KMS-11 (cell line): ENCODE data around the gene CARD10.

Experiments used
- H2AFZ ChIP-seq: fragments of 200-600 bp; sonication (generic); 2 replicates; pipeline ENCODE4 v1.6.1; 2016; ENCODE audit warnings: antibody characterized with exemption, mixed run types, low read depth
- H3K27ac ChIP-seq: fragments of 200-600 bp; sonication (generic); 2 replicates; pipeline ENCODE4 v1.6.1; 2016; ENCODE audit warnings: mild to moderate bottlenecking, mixed run types
- H3K27me3 ChIP-seq: fragments of 200-600 bp; sonication (generic); 2 replicates; pipeline ENCODE4 v1.6.1; 2017; ENCODE audit warnings: mild to moderate bottlenecking, low read depth, mixed run types, moderate library complexity; ENCODE audit not compliant: insufficient read depth
- H3K36me3 ChIP-seq: fragments of 200-600 bp; sonication (generic); 2 replicates; pipeline ENCODE4 v1.6.1; 2017; ENCODE audit warnings: mild to moderate bottlenecking, mixed run types; ENCODE audit not compliant: insufficient read depth
- H3K4me1 ChIP-seq: fragments of 200-600 bp; sonication (generic); 2 replicates; pipeline ENCODE4 v1.6.1; 2016; ENCODE audit warnings: mild to moderate bottlenecking, low read depth, mixed run types; ENCODE audit not compliant: poor library complexity, severe bottlenecking
- H3K4me2 ChIP-seq: fragments of 200-600 bp; sonication (generic); 2 replicates; pipeline ENCODE4 v1.7.0; 2016; ENCODE audit warnings: mild to moderate bottlenecking, mixed run types
- H3K4me3 ChIP-seq: fragments of 200-600 bp; sonication (generic); IDR thresholded peaks from 2 replicates; pipeline ENCODE4 v1.6.1; 2017; ENCODE audit warnings: low read depth, low read length, mixed read lengths; ENCODE audit not compliant: insufficient read depth
- H3K79me2 ChIP-seq: fragments of 200-600 bp; sonication (generic); 2 replicates; pipeline ENCODE4 v1.6.1; 2016; ENCODE audit warnings: low read depth, mixed run types; ENCODE audit not compliant: insufficient read depth
- H3K9ac ChIP-seq: fragments of 200-600 bp; sonication (generic); 2 replicates; pipeline ENCODE4 v1.6.1; 2016; ENCODE audit warnings: mild to moderate bottlenecking, mixed run types
- H4K20me1 ChIP-seq: fragments of 200-600 bp; sonication (generic); 2 replicates; pipeline ENCODE4 v1.6.1; 2016; ENCODE audit warnings: mild to moderate bottlenecking, mixed run types; ENCODE audit not compliant: insufficient read depth
- CTCF ChIP-seq: fragments of 200-600 bp; sonication (generic); conservative IDR thresholded peaks from 2 replicates; pipeline ENCODE4 v1.6.1; 2017; ENCODE audit warnings: low read depth, mild to moderate bottlenecking, antibody characterized with exemption, low read length, moderate library complexity, mixed read lengths

CARD10 gene

GRCh38 chr22:37496651-37497050 is 22.6 kb downstream of the CARD10 start:
- Histone ChIP-seq H3K79me2 (no peaks in the 10 kb centered on the region), H3K4me1 (peaks cover 19% of the 10 kb centered on the region), H3K27ac (no peak overlapping the region)

DNA sequence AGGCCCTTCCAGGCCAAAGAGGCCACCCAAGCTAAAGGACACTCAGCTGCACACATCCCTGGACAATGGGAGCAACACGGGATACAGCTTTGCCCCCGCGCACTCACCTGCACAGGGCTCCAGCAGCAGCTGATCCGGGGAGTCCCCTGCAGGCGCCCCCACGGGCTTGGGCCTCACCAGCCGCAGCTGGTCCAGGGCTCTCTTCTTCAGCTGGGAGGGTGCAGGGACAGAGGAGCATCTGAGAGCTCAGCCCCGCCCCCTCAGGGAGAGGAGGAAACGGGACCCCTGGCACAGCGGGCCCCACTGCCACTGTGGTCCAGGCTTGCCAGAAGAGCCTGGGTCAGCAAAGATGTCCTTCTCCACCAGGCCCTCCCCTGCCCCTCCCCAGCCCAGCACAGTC is 25.2 kb downstream of the CARD10 start:
- TF ChIP-seq CTCF, result no peak
- Histone ChIP-seq H3K9ac (no peak overlapping the region), H3K27ac (no peak overlapping the region), H3K4me2 (no peak overlapping the region), H3K27me3 (peaks cover 5% of the 10 kb centered on the region; the same call in 1 of the 2 replicates), H3K79me2 (no peaks in the 10 kb centered on the region), H2AFZ (no peak overlapping the region), H3K36me3 (no peaks in the 10 kb centered on the region), H3K4me3 (no peak overlapping the region), H3K4me1 (peaks cover 13% of the 10 kb centered on the region), H4K20me1 (no peaks in the 10 kb centered on the region)

More at GRCh38 chr22:37496651-37497050, 22.6 kb downstream of the CARD10 start:
- H3K4me2 ChIP-seq, result no peak overlapping the region
- H3K36me3 ChIP-seq, result no peaks in the 10 kb centered on the region
- H2AFZ ChIP-seq, result no peak overlapping the region
- no peak for TF ChIP-seq CTCF
- no peak overlapping the region for H3K4me3 ChIP-seq
- peaks cover 10% of the 10 kb centered on the region; the same call in 1 of the 2 replicates for H3K27me3 ChIP-seq
- no peaks in the 10 kb centered on the region for H4K20me1 ChIP-seq
- no peak overlapping the region for H3K9ac ChIP-seq

- no peak overlapping the region for H3K9ac ChIP-seq
- H3K27ac ChIP-seq, result no peak overlapping the region
- no peak overlapping the region for H2AFZ ChIP-seq
- H3K27me3 ChIP-seq, result peaks cover 5% of the 10 kb centered on the region; the same call in 1 of the 2 replicates
- H4K20me1 ChIP-seq, result no peaks in the 10 kb centered on the region
- no peaks in the 10 kb centered on the region for H3K4me1 ChIP-seq
- H3K4me2 ChIP-seq, result no peak overlapping the region
- no peaks in the 10 kb centered on the region for H3K36me3 ChIP-seq
- peak; percentile 62 for TF ChIP-seq CTCF
- no peaks in the 10 kb centered on the region for H3K79me2 ChIP-seq
- H3K4me3 ChIP-seq, result no peak overlapping the region
Observed at GRCh38 chr22:37492428-37493344, 26.5 kb downstream of the CARD10 start.

- Histone ChIP-seq H3K4me3 (no peak overlapping the region), H2AFZ (no peak overlapping the region), H3K4me2 (no peak overlapping the region), H3K27me3 (peaks cover 5% of the 10 kb centered on the region; the same call in 1 of the 2 replicates), H4K20me1 (no peaks in the 10 kb centered on the region), H3K4me1 (peaks cover 8% of the 10 kb centered on the region), H3K27ac (no peak overlapping the region), H3K36me3 (no peaks in the 10 kb centered on the region), H3K79me2 (no peaks in the 10 kb centered on the region), H3K9ac (no peak overlapping the region)
- TF ChIP-seq CTCF, result no peak
Observed at GRCh38 chr22:37491559-37492427, 27.4 kb downstream of the CARD10 start.
